ENCODE data around the gene MEOX1.
"Not testable (repeated sequence)": the region's sequence is repeated elsewhere in the genome, so short reads cannot be mapped to it uniquely, and the experiment has no call there.

MEOX1 gene

GRCh38 chr17:43618276-43618675, 43.4 kb downstream of the MEOX1 start:
- no peak for DNase-seq (ENCODE audit: low read depth in 2 of 2)

GRCh38 chr17:43616852-43617251, 44.9 kb downstream of the MEOX1 start:
- DNase-seq (ENCODE audit: low read depth in 2 of 2) = no peak

- DNase-seq (ENCODE audit: low read depth in 2 of 2) = no peak
Measured at GRCh38 chr17:43616421-43616820, 45.3 kb downstream of the MEOX1 start.

GRCh38 chr17:43616029-43616351, 45.7 kb downstream of the MEOX1 start:
- no peak for DNase-seq (ENCODE audit: low read depth in 2 of 2)

- DNase-seq (ENCODE audit: low read depth in 2 of 2) = no peak
Measured at GRCh38 chr17:43615330-43616028, 46.2 kb downstream of the MEOX1 start.

GRCh38 chr17:43614561-43614960, 47.2 kb downstream of the MEOX1 start:
- no peak for DNase-seq (ENCODE audit: low read depth in 2 of 2)

- no peak for DNase-seq (ENCODE audit: low read depth in 2 of 2)
Measured at GRCh38 chr17:43613917-43614316, 47.8 kb downstream of the MEOX1 start.

- no peak for DNase-seq (ENCODE audit: low read depth in 2 of 2)
Measured at GRCh38 chr17:43612515-43612914, 49.2 kb downstream of the MEOX1 start.

- DNase-seq (ENCODE audit: low read depth in 2 of 2) = no peak
Measured at GRCh38 chr17:43611230-43611969, 50.3 kb downstream of the MEOX1 start.

GRCh38 chr17:43609613-43610385, 51.9 kb downstream of the MEOX1 start:
- DNase-seq (ENCODE audit: low read depth in 2 of 2) = no peak

- DNase-seq (ENCODE audit: low read depth in 2 of 2) = no peak
Measured at GRCh38 chr17:43608313-43608712, 53.4 kb downstream of the MEOX1 start.

GRCh38 chr17:43604549-43604948, 57.2 kb downstream of the MEOX1 start:
- DNase-seq (ENCODE audit: low read depth in 2 of 2) = no peak

GRCh38 chr17:43603321-43603720, 58.4 kb downstream of the MEOX1 start:
- no peak for DNase-seq (ENCODE audit: low read depth in 2 of 2)

GRCh38 chr17:43602556-43602955, 59.2 kb downstream of the MEOX1 start:
- DNase-seq (ENCODE audit: low read depth in 2 of 2) = not testable (repeated sequence)

- no peak for DNase-seq (ENCODE audit: low read depth in 2 of 2)
Measured at GRCh38 chr17:43601280-43602039, 60.3 kb downstream of the MEOX1 start.

GRCh38 chr17:43599835-43600234, 61.9 kb downstream of the MEOX1 start:
- no peak for DNase-seq (ENCODE audit: low read depth in 2 of 2)

- no peak for DNase-seq (ENCODE audit: low read depth in 2 of 2)
Measured at GRCh38 chr17:43599046-43599395, 62.7 kb downstream of the MEOX1 start.

- DNase-seq (ENCODE audit: low read depth in 2 of 2) = no peak
Measured at GRCh38 chr17:43598357-43599045, 63.2 kb downstream of the MEOX1 start.

GRCh38 chr17:43597624-43598356, 63.9 kb downstream of the MEOX1 start:
- no peak for DNase-seq (ENCODE audit: low read depth in 2 of 2)

- DNase-seq (ENCODE audit: low read depth in 2 of 2) = no peak
Measured at GRCh38 chr17:43595466-43595865, 66.3 kb downstream of the MEOX1 start.

Measured in stimulated activated CD8-positive, alpha-beta memory T cell treated with anti-CD3 and anti-CD28 coated beads, Interleukin-7, amount 100 ng/mL, for 4 hours (primary cell).